GM12878 (cell line): ENCODE measurements around the gene SPATA9. TPM values are rescaled to one million over a fixed set of nuclear protein-coding genes. Genes with fewer than 3 reads are reported as not detected.
"Not testable (repeated sequence)": the region's sequence is repeated elsewhere in the genome, so short reads cannot be mapped to it uniquely, and the experiment has no call there.

ENCODE experiments used
- ATAC-seq: fragments of 200-7000 bp; cut with Tn5 transposase; 3 replicates; pipeline ENCODE4 v1.9.1; 2020; ENCODE audit warnings: mild to moderate bottlenecking, moderate library complexity
- BruUV-seq: library from RNA; stranded (reverse); fragments of 400-500 nt; replicated peaks from 2 replicates; lab custom pipeline; 2021; lab: Mats Ljungman, UMichigan
- CTCF ChIA-PET: fragments of 300-600 bp; sonication (Branson Sonifier 250); formaldehyde crosslinking; extraction: SDS; loops from one replicate; lab custom pipeline; 2021; ENCODE audit warnings: inconsistent platforms; lab: Yijun Ruan, JAX
- POLR2A ChIA-PET: fragments of 350-600 bp; formaldehyde crosslinking; extraction: SDS; loops from one replicate; lab custom pipeline; 2021; ENCODE audit warnings: inconsistent platforms; lab: Charles Lee
- RAD21 ChIA-PET: fragments of 300-600 bp; sonication (Branson Sonifier 250); formaldehyde crosslinking; loops from one replicate; lab custom pipeline; 2023; ENCODE audit warnings: antibody characterized with exemption; ENCODE audit not compliant: unreplicated experiment; lab: Charles Lee
- SMC1A ChIA-PET: fragments of 300-600 bp; sonication (Branson Sonifier 250); formaldehyde crosslinking; loops from one replicate; lab custom pipeline; 2023; ENCODE audit not compliant: unreplicated experiment, uncharacterized antibody; lab: Charles Lee
- DNase-seq: peaks from one replicate; pipeline ENCODE4 v3.0.0-alpha.2; 2011; ENCODE audit warnings: low read depth, low spot score
- FAIRE-seq: peaks from 3 replicates; lab custom pipeline; 2011; peaks lifted over from hg19 to GRCh38; lab: Jason Lieb, UNC
- H2AFZ ChIP-seq: 2 replicates; pipeline ENCODE4 v1.6.0; 2011; ENCODE audit warnings: low read depth, low read length, control low read depth; ENCODE audit not compliant: control insufficient read depth
- H3K27ac ChIP-seq: 2 replicates; pipeline ENCODE4 v1.5.1; 2011; ENCODE audit warnings: control low read depth; ENCODE audit not compliant: control insufficient read depth, insufficient read depth
- H3K27me3 ChIP-seq, 2 experiments: replicated peaks in 1 of 2; 2 replicates each; pipeline versions ENCODE4 v1.6.0 to v1.6.1; 2011; ENCODE audit warnings: low read length in 1 of 2; ENCODE audit not compliant: control insufficient read depth in 2 of 2, insufficient read depth in 2 of 2
- H3K36me3 ChIP-seq, 2 experiments: 2 replicates each; pipeline ENCODE4 v1.5.1; 2011; ENCODE audit warnings: low read length in 1 of 2; ENCODE audit not compliant: control insufficient read depth in 2 of 2, insufficient read depth in 2 of 2
- H3K4me1 ChIP-seq: 2 replicates; pipeline ENCODE4 v1.6.1; 2011; ENCODE audit warnings: mild to moderate bottlenecking, low read length, moderate library complexity, mixed read lengths; ENCODE audit not compliant: control insufficient read depth, insufficient read depth
- H3K4me2 ChIP-seq: 2 replicates; pipeline ENCODE4 v1.6.0; 2011; ENCODE audit warnings: control low read depth; ENCODE audit not compliant: control insufficient read depth, insufficient read depth
- H3K4me3 ChIP-seq: fragments of 200-600 bp; sonication (generic); 2 replicates; pipeline ENCODE4 v1.5.1; 2016
- H3K79me2 ChIP-seq: 2 replicates; pipeline ENCODE4 v1.6.0; 2011; ENCODE audit warnings: low read length; ENCODE audit not compliant: control insufficient read depth, insufficient read depth
- H3K9ac ChIP-seq: 2 replicates; pipeline ENCODE4 v1.8.0; 2011; ENCODE audit warnings: low read length, control low read depth, mixed read lengths; ENCODE audit not compliant: control insufficient read depth, insufficient read depth
- H3K9me3 ChIP-seq: replicated peaks from 3 replicates; pipeline ENCODE4 v1.5.1; 2011; ENCODE audit warnings: mild to moderate bottlenecking, low read length; ENCODE audit not compliant: control insufficient read depth, insufficient read depth
- H4K20me1 ChIP-seq: 2 replicates; pipeline ENCODE4 v1.6.0; 2011; ENCODE audit not compliant: control insufficient read depth, insufficient read depth
- CEBPB ChIP-seq, 2 experiments: fragments of 150-350 bp in 1 of 2; IDR thresholded peaks; 2 replicates each; pipeline ENCODE4 v1.6.1; 2012 to 2014; ENCODE audit warnings: low read depth in 2 of 2, low read length in 2 of 2, borderline replicate concordance in 1 of 2, inconsistent platforms in 1 of 2
- CREM ChIP-seq: IDR thresholded peaks from 2 replicates; pipeline ENCODE4 v1.6.1; 2014; ENCODE audit warnings: antibody characterized with exemption, low read depth
- RELA ChIP-seq: fragments of 450-650 bp; IDR thresholded peaks from 2 replicates; pipeline ENCODE4 v1.8.0; 2014; ENCODE audit warnings: borderline replicate concordance; ENCODE audit not compliant: partially characterized antibody
- RFX5 ChIP-seq: IDR thresholded peaks from 2 replicates; pipeline ENCODE4 v1.6.1; 2011; ENCODE audit warnings: low read depth, low read length, improper control_type of control experiment
- TARDBP ChIP-seq: IDR thresholded peaks from 2 replicates; pipeline ENCODE4 v1.6.1; 2016; ENCODE audit warnings: borderline replicate concordance
- TCF12 ChIP-seq: IDR thresholded peaks from 2 replicates; pipeline ENCODE4 v1.6.1; 2011; ENCODE audit warnings: low read depth, mild to moderate bottlenecking, low read length
- ZNF274 ChIP-seq: IDR thresholded peaks from one replicate; pipeline ENCODE4 v1.8.0; 2011; ENCODE audit not compliant: insufficient read length, insufficient read depth
- WGBS: methylation state at CpG from one replicate; pipeline ENCODE4 v1.1.6; 2016; ENCODE audit warnings: low lambda C conversion rate; ENCODE audit not compliant: insufficient replicate concordance, insufficient coverage; ENCODE audit errors: missing lambda C conversion rate; 5-methylcytosine and 5-hydroxymethylcytosine counted together
- in situ Hi-C: fragments of 300-500 bp; cut with MboI; formaldehyde crosslinking; loops from 9 replicates; pipeline ENCODE4 v1.14.3; 2018; ENCODE audit warnings: mixed read lengths
- intact Hi-C: fragments of 100-400 bp; cut with micrococcal nuclease; formaldehyde crosslinking; loops from one replicate; pipeline ENCODE4 v1.14.2; 2022; ENCODE audit not compliant: unreplicated experiment
- polyA plus RNA-seq, 11 experiments: library from polyadenylated mRNA; depleted of rRNA in 4 of 11; unstranded in 6 of 11; stranded (reverse) in 5 of 11; fragments of >200 nt; fragmentation: Nextera tagmentation in 4 of 11; fragmentation: Illumina TruSeq in 1 of 11; extraction: Ambion mirVana in 4 of 11; extraction: Trizol in 1 of 11; gene quantifications; 1 replicate in 1 of 11; 2 replicates in 10 of 11; pipeline versions ENCODE4 v1.2.1 to v1.2.3, GENCODE V29; 2011 to 2016; ENCODE audit warnings: inconsistent platforms in 2 of 11, missing spikeins in 2 of 11, low read depth in 1 of 11
- total RNA-seq, 4 experiments: library from RNA; depleted of rRNA in 3 of 4; stranded (reverse); fragments of >200 nt in 3 of 4; fragmentation: Illumina TruSeq in 1 of 4; extraction: Trizol in 1 of 4; gene quantifications; 2 replicates each; pipeline versions ENCODE4 v1.2.1 to v1.2.3, GENCODE V29; 2013 to 2021
- TF ChIP-seq, protein P1 (sequence below): fragments of 450-650 bp; IDR thresholded peaks from 2 replicates; pipeline ENCODE4 v1.6.1; 2017; ENCODE audit warnings: mild to moderate bottlenecking
- TF ChIP-seq, protein P2 (sequence below): fragments of 450-650 bp; IDR thresholded peaks from 2 replicates; pipeline ENCODE4 v1.6.1; 2018; ENCODE audit warnings: borderline replicate concordance, mild to moderate bottlenecking; ENCODE audit not compliant: partially characterized antibody
- TF ChIP-seq, protein P3 (sequence below): IDR thresholded peaks from 2 replicates; pipeline ENCODE4 v1.6.1; 2012; ENCODE audit warnings: low read length, inconsistent platforms

Gene SPATA9
- total and polyA plus RNA-seq, 10 of the 15 experiments (the other 5 are each of a cell fraction or from before 2014, with no cell fraction given), result 0.11 to 0.49 (median 0.16) TPM; not detected in 1

DNA sequence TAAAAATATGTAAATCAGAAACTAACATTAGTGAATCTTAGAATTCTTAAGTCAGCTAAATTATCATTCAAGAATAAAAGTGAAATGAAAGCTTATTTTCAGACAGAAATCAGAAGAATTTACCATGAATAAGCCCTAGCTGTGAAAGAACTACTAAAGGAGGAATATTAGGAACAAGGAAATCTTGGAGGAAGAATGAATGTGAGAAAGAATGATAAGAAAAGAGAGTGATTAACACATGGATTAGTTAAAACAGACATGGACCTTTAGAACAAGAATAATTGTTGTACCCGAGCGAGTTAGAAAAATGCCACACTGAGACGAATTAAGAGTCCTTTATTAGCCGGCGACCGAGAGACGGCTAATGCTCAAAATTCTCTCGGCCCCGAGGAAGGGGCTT, 24.3 kb upstream of the SPATA9 start (continued):
- TF ChIP-seq, protein P1, sequence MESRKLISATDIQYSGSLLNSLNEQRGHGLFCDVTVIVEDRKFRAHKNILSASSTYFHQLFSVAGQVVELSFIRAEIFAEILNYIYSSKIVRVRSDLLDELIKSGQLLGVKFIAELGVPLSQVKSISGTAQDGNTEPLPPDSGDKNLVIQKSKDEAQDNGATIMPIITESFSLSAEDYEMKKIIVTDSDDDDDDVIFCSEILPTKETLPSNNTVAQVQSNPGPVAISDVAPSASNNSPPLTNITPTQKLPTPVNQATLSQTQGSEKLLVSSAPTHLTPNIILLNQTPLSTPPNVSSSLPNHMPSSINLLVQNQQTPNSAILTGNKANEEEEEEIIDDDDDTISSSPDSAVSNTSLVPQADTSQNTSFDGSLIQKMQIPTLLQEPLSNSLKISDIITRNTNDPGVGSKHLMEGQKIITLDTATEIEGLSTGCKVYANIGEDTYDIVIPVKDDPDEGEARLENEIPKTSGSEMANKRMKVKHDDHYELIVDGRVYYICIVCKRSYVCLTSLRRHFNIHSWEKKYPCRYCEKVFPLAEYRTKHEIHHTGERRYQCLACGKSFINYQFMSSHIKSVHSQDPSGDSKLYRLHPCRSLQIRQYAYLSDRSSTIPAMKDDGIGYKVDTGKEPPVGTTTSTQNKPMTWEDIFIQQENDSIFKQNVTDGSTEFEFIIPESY, result no peak
- no peak for TF ChIP-seq CREM
- TF ChIP-seq TARDBP, result no peak
- TF ChIP-seq, protein P2, sequence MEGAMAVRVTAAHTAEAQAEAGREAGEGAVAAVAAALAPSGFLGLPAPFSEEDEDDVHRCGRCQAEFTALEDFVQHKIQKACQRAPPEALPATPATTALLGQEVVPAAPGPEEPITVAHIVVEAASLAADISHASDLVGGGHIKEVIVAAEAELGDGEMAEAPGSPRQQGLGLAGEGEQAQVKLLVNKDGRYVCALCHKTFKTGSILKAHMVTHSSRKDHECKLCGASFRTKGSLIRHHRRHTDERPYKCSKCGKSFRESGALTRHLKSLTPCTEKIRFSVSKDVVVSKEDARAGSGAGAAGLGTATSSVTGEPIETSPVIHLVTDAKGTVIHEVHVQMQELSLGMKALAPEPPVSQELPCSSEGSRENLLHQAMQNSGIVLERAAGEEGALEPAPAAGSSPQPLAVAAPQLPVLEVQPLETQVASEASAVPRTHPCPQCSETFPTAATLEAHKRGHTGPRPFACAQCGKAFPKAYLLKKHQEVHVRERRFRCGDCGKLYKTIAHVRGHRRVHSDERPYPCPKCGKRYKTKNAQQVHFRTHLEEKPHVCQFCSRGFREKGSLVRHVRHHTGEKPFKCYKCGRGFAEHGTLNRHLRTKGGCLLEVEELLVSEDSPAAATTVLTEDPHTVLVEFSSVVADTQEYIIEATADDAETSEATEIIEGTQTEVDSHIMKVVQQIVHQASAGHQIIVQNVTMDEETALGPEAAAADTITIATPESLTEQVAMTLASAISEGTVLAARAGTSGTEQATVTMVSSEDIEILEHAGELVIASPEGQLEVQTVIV, result no peak
- TF ChIP-seq ZNF274, result no peak
- TF ChIP-seq, protein P3, sequence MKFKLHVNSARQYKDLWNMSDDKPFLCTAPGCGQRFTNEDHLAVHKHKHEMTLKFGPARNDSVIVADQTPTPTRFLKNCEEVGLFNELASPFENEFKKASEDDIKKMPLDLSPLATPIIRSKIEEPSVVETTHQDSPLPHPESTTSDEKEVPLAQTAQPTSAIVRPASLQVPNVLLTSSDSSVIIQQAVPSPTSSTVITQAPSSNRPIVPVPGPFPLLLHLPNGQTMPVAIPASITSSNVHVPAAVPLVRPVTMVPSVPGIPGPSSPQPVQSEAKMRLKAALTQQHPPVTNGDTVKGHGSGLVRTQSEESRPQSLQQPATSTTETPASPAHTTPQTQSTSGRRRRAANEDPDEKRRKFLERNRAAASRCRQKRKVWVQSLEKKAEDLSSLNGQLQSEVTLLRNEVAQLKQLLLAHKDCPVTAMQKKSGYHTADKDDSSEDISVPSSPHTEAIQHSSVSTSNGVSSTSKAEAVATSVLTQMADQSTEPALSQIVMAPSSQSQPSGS, result no peak
- TF ChIP-seq TCF12, result no peak
- no peak for TF ChIP-seq RELA
- no peak for TF ChIP-seq RFX5
- TF ChIP-seq CEBPB (IDR thresholded peaks at IDR 0.05; ENCODE audit: borderline replicate concordance in 1 of 2, low read depth in 2 of 2, low read length in 2 of 2), result no peak

DNA sequence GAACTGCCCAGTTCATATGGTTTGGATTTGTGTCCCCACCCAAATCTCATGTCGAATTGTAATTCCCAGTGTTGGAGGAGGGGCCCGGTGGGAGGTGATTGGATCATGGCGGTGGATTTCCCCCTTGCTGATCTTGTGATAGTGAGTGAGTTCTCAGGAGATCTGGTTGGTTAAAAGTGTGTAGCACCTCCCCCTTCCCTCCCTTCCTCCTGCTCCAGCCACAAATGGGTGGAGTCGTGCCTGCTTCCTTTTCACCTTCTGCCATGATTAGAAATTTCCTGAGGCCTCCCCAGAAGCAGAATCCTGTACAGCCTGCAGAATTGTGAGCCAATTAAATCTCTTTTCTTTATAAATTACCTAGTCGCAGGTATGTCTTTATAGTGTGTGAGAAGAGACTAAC, 23.4 kb upstream of the SPATA9 start:
- FAIRE-seq, in situ Hi-C loops, H3K4me3 ChIP-seq, H3K4me2 ChIP-seq, H3K36me3 ChIP-seq, H3K27ac ChIP-seq, ATAC-seq, SMC1A ChIA-PET, H3K27me3 ChIP-seq, H3K9me3 ChIP-seq, H3K9ac ChIP-seq, DNase-seq, H3K4me1 ChIP-seq, H4K20me1 ChIP-seq, intact Hi-C loops, RAD21 ChIA-PET, H3K79me2 ChIP-seq, BruUV-seq, H2AFZ ChIP-seq: not testable (repeated sequence)
- CTCF ChIA-PET, result interaction anchor here (1.4 kb wide), 1 partner anchor 10 kb away, joined by 5 read pairs; no protein-coding TSS in a partner anchor
- POLR2A ChIA-PET, result interaction anchor here (0.6 kb wide), 1 partner anchor 9 kb away, joined by 3 read pairs; no protein-coding TSS in a partner anchor
- 73% methylated on average over 4 of the region's 5 CpGs for WGBS
